ENCODE measurements around the gene FOXE3.

DNA sequence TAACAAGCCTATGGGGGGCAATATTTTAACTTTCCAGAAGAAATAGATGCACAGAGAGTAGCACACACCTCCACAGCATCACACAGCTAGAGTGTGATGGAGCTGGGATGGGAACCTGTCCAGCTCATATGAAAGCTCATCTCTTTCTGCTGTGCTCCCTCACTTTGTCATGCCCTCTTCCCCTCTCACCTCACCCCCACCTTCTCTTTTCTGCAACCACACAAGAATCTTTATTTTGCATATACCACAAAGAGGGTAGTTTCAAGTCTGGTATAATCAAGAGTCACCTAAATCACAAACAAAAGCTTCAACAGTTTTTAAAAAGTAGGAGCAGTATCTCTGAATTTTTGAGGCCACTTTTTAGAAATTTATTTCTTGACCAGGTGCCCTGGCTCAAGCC is 44.4 kb downstream of the FOXE3 start:
- TF ChIP-seq, protein P1, sequence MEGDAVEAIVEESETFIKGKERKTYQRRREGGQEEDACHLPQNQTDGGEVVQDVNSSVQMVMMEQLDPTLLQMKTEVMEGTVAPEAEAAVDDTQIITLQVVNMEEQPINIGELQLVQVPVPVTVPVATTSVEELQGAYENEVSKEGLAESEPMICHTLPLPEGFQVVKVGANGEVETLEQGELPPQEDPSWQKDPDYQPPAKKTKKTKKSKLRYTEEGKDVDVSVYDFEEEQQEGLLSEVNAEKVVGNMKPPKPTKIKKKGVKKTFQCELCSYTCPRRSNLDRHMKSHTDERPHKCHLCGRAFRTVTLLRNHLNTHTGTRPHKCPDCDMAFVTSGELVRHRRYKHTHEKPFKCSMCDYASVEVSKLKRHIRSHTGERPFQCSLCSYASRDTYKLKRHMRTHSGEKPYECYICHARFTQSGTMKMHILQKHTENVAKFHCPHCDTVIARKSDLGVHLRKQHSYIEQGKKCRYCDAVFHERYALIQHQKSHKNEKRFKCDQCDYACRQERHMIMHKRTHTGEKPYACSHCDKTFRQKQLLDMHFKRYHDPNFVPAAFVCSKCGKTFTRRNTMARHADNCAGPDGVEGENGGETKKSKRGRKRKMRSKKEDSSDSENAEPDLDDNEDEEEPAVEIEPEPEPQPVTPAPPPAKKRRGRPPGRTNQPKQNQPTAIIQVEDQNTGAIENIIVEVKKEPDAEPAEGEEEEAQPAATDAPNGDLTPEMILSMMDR (IDR thresholded peaks at IDR 0.05): no peak
- TF ChIP-seq ZBTB21 (CRISPR knock-in tag; IDR thresholded peaks at IDR 0.05; ENCODE audit: borderline replicate concordance): no peak
- TF ChIP-seq NFYB (CRISPR knock-in tag; conservative IDR thresholded peaks at IDR 0.05; ENCODE audit: low read depth): no peak
- TF ChIP-seq, protein P2, sequence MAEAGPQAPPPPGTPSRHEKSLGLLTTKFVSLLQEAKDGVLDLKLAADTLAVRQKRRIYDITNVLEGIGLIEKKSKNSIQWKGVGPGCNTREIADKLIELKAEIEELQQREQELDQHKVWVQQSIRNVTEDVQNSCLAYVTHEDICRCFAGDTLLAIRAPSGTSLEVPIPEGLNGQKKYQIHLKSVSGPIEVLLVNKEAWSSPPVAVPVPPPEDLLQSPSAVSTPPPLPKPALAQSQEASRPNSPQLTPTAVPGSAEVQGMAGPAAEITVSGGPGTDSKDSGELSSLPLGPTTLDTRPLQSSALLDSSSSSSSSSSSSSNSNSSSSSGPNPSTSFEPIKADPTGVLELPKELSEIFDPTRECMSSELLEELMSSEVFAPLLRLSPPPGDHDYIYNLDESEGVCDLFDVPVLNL (CRISPR knock-in tag; IDR thresholded peaks at IDR 0.05; ENCODE audit: borderline replicate concordance, low read depth): no peak
- TF ChIP-seq TEAD1 (CRISPR knock-in tag; IDR thresholded peaks at IDR 0.05): no peak
- TF ChIP-seq TEAD4 (CRISPR knock-in tag; IDR thresholded peaks at IDR 0.05): no peak
- TF ChIP-seq, protein P3, sequence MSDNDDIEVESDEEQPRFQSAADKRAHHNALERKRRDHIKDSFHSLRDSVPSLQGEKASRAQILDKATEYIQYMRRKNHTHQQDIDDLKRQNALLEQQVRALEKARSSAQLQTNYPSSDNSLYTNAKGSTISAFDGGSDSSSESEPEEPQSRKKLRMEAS (CRISPR knock-in tag; IDR thresholded peaks at IDR 0.05): no peak
- TF ChIP-seq ETV6 (CRISPR knock-in tag; IDR thresholded peaks at IDR 0.05): no peak
